ENCODE measurements around the gene GABRB3.

The GABRB3 gene

DNA sequence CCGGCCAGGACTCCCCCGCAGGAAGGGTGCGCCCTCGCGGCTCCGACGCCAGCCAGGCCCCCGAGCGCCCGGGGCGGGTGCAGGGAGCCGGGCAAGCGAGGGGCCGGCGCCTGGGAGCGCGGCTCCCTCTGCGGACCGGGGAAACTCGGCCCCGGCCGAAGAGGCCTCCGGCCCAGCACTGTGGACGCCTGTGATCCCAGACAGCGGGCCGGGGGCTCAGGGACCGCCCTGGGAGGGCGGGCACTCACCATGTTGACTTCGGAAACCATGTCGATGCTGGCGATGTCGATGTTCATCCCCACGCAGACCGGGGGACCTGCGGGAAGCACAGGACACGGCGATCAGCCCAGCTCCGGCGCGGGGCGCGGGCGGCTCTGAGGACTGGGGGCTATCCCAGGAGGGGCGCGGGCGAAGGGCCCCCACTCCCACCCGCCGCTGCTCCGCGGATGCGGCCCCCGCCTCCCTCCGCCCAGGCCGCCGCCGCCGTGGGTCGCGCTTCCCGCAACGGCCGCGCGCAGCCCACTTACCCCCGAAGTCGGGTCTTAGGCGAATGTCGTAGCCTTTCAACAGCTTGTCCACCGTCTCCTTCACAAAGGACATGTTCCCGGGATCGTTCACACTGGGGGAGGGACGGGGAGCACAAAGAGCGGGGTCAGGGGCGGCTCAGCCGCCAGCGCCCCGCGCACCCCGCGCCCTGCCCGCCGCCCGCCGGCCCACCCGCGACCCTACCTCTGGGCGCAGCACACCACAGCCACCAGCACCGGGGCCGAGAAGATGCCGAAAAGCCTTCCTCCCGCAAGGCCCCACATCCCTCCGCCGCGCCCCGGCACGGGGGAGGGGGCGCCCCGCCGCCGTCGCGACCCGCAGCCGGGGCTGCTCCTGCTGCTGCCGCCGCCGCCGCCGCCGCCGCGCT lies at the start of gene GABRB3:
GABRB3 (minus strand) TSS at position 913 of the 913 bp plus-strand sequence.
- TF ChIP-seq GATA1 (IDR thresholded peaks at IDR 0.05; ENCODE audit: low read depth, low read length) (no peak), POLR2A (IDR thresholded peaks at IDR 0.05; ENCODE audit: low read length) (no peak)

DNA sequence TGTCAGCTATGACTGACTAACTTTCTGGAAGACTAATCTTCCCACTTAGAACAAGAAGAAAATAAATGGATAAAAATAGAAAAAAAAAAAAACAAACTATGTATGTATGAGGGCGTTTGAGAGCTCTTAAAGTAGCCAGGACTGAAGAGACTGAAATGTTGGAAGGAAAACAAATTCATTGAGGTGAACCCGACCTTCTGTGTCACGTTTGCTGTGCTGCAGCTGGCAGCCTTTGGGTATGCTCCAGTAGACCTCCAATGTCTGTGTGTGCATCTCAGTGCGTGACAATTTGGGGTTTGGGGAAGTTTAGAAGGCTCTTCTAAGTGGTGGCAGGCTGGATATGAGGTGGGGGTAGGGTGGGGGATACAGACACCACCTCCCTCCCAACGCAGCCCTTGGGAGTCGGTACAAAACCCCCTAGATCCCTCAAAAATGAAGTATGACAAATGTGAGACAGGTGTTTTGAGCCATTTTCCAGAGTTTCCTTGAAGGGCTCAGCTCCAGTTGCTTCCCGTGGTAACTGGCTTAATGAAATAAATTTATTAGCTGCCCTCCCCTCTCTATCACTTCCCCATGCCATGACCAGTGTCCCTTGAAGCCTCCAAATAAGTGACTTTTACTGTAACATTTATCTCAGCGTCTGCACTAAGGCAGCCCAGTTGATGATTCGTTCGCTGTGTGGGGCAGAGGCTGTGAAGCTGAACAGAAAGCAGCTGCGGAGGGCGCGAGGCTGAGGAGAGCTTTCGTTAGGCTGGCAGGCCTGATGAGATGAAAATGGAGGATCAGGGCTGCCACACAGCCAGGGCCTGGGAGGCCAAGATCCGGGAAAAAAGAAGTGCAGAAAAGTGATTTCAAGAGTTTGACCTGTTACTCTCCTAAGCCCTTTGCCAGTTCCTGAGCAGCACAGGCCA lies 34.9 kb upstream of the GABRB3 start:
- DNase-seq: no peak
- TF ChIP-seq GATA1 (IDR thresholded peaks at IDR 0.05; ENCODE audit: low read depth, low read length) (no peak), POLR2A (IDR thresholded peaks at IDR 0.05; ENCODE audit: low read length) (no peak)

More for the DNA sequence above, at the start of gene GABRB3:
- no peak for DNase-seq

DNA sequence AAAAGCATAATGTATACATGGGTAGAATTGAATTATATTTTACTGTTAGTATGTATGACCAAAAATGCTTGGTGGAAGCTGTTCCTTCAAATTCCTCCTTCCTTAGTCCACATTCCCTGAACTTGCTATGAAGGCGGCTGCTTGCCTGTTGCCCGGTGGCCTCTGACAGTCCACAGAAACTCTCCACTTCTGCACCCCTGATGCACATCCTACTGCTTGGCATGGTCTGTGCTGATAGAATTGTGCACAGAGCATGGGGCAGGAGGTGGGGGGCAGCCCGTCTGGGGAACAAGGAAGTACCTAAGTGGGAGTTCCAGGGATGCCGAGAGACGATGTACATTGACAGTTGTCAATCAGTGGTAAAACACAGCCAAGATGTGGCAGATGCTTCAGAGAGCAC lies 33.7 kb upstream of the GABRB3 start:
- TF ChIP-seq POLR2A (IDR thresholded peaks at IDR 0.05; ENCODE audit: low read length) (no peak), GATA1 (IDR thresholded peaks at IDR 0.05; ENCODE audit: low read depth, low read length) (no peak)
- no peak for DNase-seq

DNA sequence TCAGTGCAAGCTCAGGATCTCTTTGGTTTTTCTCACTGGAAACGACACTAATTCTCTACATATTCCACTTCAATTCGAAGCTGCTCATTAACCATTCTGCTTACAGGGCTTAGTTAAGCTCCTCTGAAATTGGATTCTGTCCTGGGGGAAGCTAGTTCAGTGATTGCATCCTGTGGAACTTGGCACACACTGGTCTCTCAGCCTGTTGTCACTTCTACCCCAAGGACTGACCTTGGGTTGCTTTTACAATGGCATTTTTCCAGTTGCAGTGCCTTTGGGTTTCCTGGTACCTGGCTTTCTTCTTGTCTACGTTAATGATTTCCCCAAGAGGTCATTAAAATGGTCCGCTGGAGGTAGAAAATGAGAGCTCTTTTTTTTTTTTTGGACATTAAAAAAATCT lies 33.3 kb upstream of the GABRB3 start:
- DNase-seq: no peak
- no peak for TF ChIP-seq POLR2A (IDR thresholded peaks at IDR 0.05; ENCODE audit: low read length)
- TF ChIP-seq GATA1 (IDR thresholded peaks at IDR 0.05; ENCODE audit: low read depth, low read length): no peak

DNA sequence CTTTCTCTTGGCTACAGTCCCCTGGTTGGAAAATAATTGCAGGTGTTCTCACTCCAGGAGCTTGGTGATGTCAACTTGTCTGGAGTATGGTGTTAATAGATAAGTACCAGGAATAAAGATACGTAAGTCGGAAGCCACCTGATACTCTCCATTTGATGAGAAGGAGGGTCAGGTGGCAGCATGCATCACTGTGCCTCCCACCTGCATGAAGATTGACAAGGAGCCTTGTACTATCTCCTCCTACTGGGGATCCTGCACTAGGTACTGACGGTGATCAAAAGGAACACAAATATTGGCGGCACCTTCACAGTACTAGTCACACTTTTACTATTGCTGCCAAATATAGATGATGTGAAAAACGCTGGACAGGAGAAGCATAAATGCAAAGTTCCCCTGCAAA lies 32.6 kb upstream of the GABRB3 start:
- TF ChIP-seq POLR2A (IDR thresholded peaks at IDR 0.05; ENCODE audit: low read length) (no peak), GATA1 (IDR thresholded peaks at IDR 0.05; ENCODE audit: low read depth, low read length) (no peak)
- no peak for DNase-seq

DNA sequence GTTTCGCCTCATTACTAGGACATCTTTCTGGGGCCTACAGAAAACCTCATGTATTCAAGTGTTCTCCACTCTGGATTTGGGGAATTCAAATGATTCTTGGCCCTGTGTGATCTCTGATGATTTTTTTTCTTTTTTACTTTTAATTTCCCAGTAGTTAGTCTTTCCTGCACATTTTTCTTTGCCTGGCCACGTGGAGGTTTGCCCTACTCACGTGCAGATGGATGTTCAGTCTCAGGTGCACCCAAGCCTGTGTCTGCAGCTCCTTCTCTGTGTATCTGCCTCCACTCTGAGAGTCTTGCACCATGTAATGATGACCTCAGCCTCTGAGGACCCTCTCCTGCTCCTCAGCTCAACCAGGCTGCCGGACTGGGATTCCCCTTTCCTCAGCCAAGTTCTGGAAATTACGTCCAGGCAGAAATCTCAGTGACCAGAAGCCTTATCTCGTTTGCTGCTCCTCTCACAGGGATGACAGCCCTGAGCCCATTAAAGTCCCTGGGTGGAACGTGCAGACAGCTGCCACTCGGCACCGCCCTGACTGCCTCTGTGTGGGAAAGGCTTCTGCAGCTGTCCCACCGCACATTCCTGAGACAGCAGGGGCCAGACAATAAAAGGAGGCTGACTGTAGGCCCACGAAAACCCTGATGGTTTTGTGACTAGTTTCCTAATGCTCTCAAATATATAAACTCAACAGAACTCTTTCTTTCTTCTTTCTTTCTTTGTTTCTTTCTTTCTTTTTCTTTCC lies 31.4 kb upstream of the GABRB3 start:
- TF ChIP-seq GATA1 (IDR thresholded peaks at IDR 0.05; ENCODE audit: low read depth, low read length): no peak
- no peak for TF ChIP-seq POLR2A (IDR thresholded peaks at IDR 0.05; ENCODE audit: low read length)
- no peak for DNase-seq

DNA sequence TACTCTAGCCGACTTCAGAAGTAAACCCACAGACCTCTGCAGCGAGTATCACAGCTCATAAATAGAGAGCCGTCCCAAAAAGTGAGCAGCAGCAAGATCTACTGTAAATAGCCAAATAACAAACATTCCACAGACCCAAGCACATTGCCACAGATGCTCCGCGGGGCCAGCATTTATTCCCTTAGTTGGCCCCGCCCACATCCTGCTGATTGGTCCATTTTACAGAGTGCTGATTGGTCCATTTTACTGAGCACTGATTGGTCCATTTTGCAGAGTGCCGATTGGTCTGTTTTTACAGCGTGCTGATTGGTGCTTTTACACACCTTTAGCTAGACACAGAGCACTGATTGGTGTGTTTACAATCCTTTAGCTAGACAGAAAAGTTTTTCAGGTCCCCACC lies 17.3 kb upstream of the GABRB3 start:
- DNase-seq: no peak
- TF ChIP-seq POLR2A (IDR thresholded peaks at IDR 0.05; ENCODE audit: low read length): no peak
- no peak for TF ChIP-seq GATA1 (IDR thresholded peaks at IDR 0.05; ENCODE audit: low read depth, low read length)

DNA sequence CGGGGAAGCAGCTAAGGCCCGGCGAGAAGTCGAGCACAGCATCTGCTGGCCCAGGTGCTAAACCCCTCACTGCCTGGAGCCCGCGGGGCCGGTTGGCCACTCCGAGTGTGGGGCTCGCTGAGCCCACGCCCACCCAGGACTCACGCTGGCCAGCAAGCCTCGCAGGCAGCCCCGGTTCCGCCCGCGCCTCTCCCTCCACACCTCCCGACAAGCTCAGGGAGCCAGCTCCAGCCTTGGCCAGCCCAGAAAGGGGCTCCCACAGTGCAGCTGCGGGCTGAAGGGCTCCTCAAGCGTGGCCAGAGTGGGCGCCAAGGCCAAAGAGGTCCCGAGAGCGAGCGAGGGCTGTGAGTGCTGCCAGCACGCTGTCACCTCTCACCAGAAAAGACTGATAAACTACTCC lies 8.9 kb upstream of the GABRB3 start:
- TF ChIP-seq GATA1 (IDR thresholded peaks at IDR 0.05; ENCODE audit: low read depth, low read length): no peak
- TF ChIP-seq POLR2A (IDR thresholded peaks at IDR 0.05; ENCODE audit: low read length): no peak
- DNase-seq: no peak

DNA sequence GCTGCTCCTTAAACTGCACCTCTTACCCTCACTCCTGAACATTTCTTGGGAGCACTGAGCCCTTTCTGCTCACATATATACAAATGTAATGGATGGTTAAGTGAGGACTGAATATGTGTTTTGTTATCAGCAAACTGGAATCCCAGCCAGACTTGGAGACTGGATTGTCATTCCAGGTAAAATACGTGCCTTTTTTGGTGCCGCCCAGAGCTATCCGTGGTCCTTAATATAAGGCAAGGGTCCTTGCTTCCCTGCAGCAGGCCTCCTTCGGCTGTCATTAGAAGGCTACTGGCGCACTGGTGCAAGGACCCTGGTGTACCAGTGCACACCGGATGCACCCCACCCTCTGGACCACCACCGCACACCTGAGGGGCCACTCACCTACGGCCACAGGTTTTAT lies 1.1 kb upstream of the GABRB3 start:
- no peak for TF ChIP-seq POLR2A (IDR thresholded peaks at IDR 0.05; ENCODE audit: low read length)
- TF ChIP-seq GATA1 (IDR thresholded peaks at IDR 0.05; ENCODE audit: low read depth, low read length): no peak

DNA sequence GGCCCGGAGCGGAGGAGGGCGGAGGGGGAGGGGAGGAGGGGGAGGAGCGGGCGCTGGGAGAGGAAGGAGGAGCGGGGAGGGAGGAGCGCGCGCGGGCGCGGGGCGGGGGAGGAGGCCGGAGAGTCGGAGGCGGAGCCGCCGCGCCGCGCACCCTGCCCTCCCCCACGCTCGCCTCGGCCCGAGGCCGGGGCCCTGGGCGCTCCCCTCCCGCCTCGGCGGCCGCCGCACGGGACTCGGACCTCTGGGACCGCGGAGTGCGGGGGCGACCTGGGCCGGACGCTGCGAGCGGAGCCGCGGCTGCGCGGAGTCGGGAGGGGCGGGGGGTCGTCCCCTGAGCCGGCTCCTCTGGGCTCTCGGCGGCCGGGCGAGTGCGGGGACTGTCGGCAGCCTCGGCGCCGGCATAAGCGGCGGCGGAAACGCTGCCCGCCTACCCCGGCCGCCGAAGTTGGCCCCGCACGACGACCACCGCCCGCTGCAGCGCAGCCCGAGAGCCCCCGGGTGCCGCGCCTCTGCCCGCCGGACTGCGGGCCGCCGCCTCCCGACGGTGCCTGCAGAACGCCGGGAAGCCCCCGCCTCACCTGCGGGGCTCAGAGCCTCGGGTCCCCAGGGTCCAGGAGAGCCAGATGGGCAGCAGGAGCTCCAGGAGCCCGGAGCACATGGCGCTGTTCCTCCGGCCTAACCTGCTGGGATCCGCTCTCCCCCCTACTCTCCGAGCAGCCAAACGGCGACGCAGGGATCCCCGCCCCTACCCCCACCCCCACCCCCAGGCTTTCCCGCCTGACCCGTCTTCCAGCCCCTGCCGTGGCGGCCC lies 406 bp upstream of the GABRB3 start:
- DNase-seq: no peak

More for the DNA sequence above, 1.1 kb upstream of the GABRB3 start:
- no peak for DNase-seq

DNA sequence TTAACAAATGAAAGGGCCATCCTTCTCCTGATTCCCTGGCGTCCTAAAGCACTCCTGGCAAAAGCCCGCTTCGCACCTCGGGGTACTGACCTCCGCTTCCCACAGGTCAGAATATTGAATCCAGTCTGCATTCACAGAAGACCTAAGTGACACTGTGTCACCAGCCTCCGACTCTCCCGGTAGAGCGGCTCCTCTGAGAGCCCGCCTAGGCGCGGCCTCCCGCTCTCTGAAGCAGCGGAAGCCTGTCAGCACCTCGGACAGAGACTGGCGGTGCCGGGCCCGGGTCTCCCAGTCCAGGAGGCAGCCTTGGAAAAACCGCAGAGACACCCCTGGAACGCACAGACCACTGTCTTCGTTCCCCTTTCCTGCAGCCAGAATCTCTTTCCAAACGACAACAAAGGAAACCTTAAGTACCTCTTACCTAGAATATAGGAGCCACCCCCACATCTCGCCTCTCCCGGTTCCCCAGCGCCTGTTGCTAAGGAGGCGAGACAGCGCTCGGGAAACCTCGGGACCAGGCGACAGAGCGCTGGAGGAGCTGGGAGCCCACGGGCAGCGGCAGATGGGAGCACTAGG lies 1.2 kb downstream of the GABRB3 start:
- TF ChIP-seq GATA1 (IDR thresholded peaks at IDR 0.05; ENCODE audit: low read depth, low read length) (no peak), POLR2A (IDR thresholded peaks at IDR 0.05; ENCODE audit: low read length) (no peak)
- no peak for DNase-seq

More for the DNA sequence above, 406 bp upstream of the GABRB3 start:
- TF ChIP-seq GATA1 (IDR thresholded peaks at IDR 0.05; ENCODE audit: low read depth, low read length) (no peak), POLR2A (IDR thresholded peaks at IDR 0.05; ENCODE audit: low read length) (no peak)

DNA sequence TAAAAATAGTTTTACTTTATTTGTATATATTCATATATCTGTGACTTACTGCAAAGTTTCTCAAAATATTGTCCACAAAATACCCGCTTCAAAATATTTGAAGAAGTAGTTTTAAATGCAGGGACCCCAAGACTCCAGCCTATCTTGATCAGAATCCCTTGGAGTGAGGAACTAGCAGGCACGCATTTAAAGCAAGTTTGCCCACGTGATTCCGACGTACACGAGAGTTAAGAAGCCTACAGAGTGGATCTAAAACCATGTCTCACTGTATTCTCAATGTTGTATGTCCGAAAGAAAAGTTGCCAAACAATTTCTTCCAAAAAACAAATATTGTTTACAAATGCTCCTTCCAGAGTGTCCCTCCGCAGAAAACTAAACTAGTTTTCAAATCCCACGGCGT lies 1.7 kb downstream of the GABRB3 start:
- no peak for TF ChIP-seq GATA1 (IDR thresholded peaks at IDR 0.05; ENCODE audit: low read depth, low read length)
- TF ChIP-seq POLR2A (IDR thresholded peaks at IDR 0.05; ENCODE audit: low read length): no peak
- DNase-seq: no peak
